CD4-positive, alpha-beta T cell treated with Interleukin-6 at 100 ng/mL for 8 hours (primary cell): ENCODE measurements around the gene CHST12.
A peak's percentile ranks its signal among the peaks of the same experiment; 100 is the strongest.
"Not testable (repeated sequence)": the region's sequence is repeated elsewhere in the genome, so short reads cannot be mapped to it uniquely, and the experiment has no call there.

ENCODE experiments used
- DNase-seq: peaks from one replicate; pipeline ENCODE4 v3.0.0-alpha.2; 2020; ENCODE audit warnings: mixed read lengths, low spot score

Gene CHST12

GRCh38 chr7:2435146-2435545 lies 31.7 kb downstream of the CHST12 start:
- no peak for DNase-seq

GRCh38 chr7:2436341-2437104 lies 33.1 kb downstream of the CHST12 start:
- no peak for DNase-seq

GRCh38 chr7:2437136-2437535 lies 33.7 kb downstream of the CHST12 start:
- no peak for DNase-seq

- no peak for DNase-seq
Observed at GRCh38 chr7:2437537-2438148, 34.2 kb downstream of the CHST12 start.

- no peak for DNase-seq
Observed at GRCh38 chr7:2438186-2438585, 34.8 kb downstream of the CHST12 start.

GRCh38 chr7:2438775-2439174 lies 35.4 kb downstream of the CHST12 start:
- DNase-seq, result no peak

GRCh38 chr7:2440608-2441245 lies 37.3 kb downstream of the CHST12 start:
- no peak for DNase-seq

- DNase-seq, result no peak
Observed at GRCh38 chr7:2441430-2442058, 38.1 kb downstream of the CHST12 start.

- no peak for DNase-seq
Observed at GRCh38 chr7:2443491-2443890, 40.1 kb downstream of the CHST12 start.

GRCh38 chr7:2444476-2444875 lies 41.1 kb downstream of the CHST12 start:
- no peak for DNase-seq

- no peak for DNase-seq
Observed at GRCh38 chr7:2445047-2445446, 41.6 kb downstream of the CHST12 start.

- no peak for DNase-seq
Observed at GRCh38 chr7:2445898-2446555, 42.6 kb downstream of the CHST12 start.

GRCh38 chr7:2446676-2447075 lies 43.3 kb downstream of the CHST12 start:
- no peak for DNase-seq

- no peak for DNase-seq
Observed at GRCh38 chr7:2450198-2451107, 47.0 kb downstream of the CHST12 start.

GRCh38 chr7:2451171-2452073 lies 48.0 kb downstream of the CHST12 start:
- peak; percentile 67 for DNase-seq

GRCh38 chr7:2452074-2452507 lies 48.7 kb downstream of the CHST12 start:
- DNase-seq, result no peak

- no peak for DNase-seq
Observed at GRCh38 chr7:2452643-2453270, 49.3 kb downstream of the CHST12 start.

GRCh38 chr7:2453849-2454248 lies 50.4 kb downstream of the CHST12 start:
- not testable (repeated sequence) for DNase-seq

- no peak for DNase-seq
Observed at GRCh38 chr7:2459674-2460073, 56.3 kb downstream of the CHST12 start.

GRCh38 chr7:2460188-2460587 lies 56.8 kb downstream of the CHST12 start:
- no peak for DNase-seq
